Measurements from ENCODE around the gene KRTAP2-2. TPM values are rescaled to one million over a fixed set of nuclear protein-coding genes. Genes with fewer than 3 reads are reported as not detected.

The KRTAP2-2 gene
- total RNA-seq, 1 donor from 2014 or later: not detected

DNA sequence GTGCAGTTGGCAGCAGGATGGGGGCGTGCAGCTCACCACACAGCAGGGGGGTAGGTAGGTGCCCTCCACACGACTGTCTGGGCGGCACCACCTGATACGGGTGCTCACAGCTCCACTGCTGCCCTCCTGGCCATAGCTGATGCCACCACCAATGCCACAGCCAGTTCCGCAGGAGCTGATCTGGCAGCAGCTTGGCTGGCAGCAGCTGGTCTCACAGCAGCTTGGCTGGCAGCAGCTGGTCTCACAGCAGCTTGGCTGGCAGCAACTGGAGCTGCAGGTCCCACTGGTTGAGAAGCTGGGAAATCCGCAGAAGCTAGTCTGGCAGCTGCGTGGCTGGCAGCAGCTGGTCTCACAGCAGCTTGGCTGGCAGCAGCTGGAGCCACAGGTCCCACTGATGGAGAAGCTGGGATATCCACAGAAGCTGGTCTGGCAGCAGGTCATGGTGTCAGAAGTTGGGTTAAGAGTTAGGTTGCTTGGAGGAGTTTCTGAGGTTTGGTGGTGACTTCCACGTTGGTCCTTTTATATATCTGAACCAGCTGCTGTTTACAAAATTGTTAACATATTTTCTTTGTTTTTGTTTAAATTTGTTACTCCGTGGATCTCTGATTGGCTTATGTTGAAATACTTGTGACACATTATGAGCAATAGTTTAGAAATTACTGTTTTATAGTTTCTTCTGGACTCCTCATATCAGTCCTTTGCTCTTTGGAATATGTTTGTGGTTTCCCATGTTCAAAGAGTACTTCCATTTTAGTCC, 28.1 kb downstream of the KRTAP2-2 start, which contains the start of gene KRTAP1-5:
TSS of gene KRTAP1-5 (minus strand) at position 494 of the 757 bp plus-strand sequence. CDS start at position 441, 53 bp downstream.
- DNase-seq (ENCODE audit: low spot score): no peak
- no peak for ATAC-seq

DNA sequence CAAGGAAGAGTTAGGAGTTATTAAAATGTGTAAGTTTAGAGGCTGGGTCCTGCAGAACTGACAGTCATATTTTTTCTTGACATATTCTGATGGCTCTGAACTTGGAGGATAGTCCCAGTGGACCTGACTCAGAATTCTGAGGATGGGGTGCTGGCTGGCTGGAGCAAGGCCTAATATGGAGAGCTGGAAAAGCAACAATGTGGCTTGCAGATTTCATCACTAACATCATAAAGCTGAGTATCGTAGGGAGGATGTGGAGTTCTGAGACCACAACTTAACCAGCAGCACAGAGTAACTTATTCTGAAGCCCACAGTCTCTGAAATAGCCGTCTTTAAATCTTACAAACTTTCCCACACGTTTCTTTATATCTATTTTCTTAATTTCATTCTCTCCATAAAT, 30.3 kb downstream of the KRTAP2-2 start:
- ATAC-seq (no peak), DNase-seq (ENCODE audit: low spot score) (no peak)

- ATAC-seq (no peak), DNase-seq (ENCODE audit: low spot score) (no peak)
Observed at GRCh38 chr17:41020336-41020735, 34.7 kb downstream of the KRTAP2-2 start.

- DNase-seq (ENCODE audit: low spot score): no peak
- ATAC-seq: no peak
Observed at GRCh38 chr17:41019415-41019814, 35.6 kb downstream of the KRTAP2-2 start.

- DNase-seq (ENCODE audit: low spot score) (no peak), ATAC-seq (no peak)
Observed at GRCh38 chr17:41018541-41018940, 36.5 kb downstream of the KRTAP2-2 start.

GRCh38 chr17:41016578-41017215, 38.3 kb downstream of the KRTAP2-2 start:
- DNase-seq (ENCODE audit: low spot score) (no peak), ATAC-seq (no peak)

DNA sequence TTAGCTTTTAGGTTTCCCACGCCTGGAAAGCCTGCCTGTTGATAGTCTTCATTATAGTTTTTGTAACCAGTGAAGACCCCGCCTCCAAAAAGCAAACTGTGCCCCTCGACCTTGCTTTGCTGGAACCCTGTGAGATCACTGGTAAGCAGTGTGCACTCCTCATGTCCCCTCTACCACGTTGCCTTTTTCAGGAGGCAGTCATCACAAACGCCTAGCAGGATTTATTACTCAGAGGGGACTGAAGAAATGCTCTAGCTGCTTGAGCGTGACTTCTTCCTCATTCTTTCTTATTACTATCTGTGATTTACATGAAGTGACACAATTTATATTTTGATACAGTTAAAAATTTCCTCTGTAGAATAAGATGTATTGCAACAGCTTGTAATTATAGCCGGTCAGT, 39.6 kb downstream of the KRTAP2-2 start:
- ATAC-seq: no peak
- no peak for DNase-seq (ENCODE audit: low spot score)

GRCh38 chr17:41013606-41014005, 41.4 kb downstream of the KRTAP2-2 start:
- no peak for ATAC-seq
- DNase-seq (ENCODE audit: low spot score): no peak

DNA sequence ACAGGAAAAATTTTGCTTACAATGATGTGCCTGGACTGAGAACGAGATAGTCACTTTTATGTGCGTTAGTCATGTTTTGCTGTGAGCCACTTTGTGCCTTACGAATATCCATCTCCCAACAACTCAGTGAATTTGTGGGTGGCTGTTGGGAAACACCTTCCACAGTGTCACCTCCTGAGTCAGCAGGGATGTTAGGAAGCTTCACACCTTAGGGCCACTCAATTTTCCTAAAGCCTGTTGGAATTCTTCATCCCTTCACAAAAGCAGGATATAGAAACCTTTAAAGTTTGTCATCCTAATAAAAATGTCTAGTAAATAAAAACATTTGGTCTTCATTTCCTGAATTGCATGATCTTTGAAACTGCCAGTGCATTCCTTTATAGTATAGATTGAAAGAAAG, 41.8 kb downstream of the KRTAP2-2 start:
- DNase-seq (ENCODE audit: low spot score): no peak
- ATAC-seq: no peak

DNA sequence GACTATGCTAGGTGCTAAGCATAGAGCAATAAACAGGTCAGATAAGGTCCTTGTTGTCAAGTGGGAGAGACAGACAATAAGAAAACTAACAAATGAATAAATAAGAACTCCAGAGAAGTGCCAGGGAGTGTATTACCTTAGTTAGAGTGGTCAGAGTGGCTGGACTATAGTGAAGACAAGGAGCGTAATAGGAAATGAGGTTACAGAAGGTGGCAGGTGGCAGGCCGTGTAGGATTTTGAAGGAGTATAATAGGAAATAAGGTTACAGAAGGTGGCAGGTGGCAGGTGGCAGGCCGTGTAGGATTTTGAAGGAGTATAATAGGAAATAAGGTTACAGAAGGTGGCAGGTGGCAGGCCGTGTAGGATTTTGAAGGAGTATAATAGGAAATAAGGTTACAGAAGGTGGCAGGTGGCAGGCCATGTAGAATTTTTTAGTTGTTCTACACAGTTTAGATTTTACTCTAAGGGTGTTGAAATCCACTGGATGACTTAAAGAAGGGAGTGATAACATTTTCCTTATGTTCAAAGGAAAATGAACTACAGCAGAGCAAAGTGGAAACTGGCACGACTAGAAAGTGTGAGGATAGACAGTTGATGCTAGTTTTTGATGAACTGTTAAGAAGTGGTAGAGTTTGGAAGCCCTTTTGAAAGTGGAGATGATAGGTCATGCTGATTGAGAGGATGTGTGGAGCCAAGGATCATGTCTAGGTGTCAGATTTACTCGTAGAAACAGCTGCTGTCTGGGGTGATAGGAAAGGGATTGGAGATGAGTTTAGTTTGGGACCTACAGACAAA, 42.5 kb downstream of the KRTAP2-2 start:
- DNase-seq (ENCODE audit: low spot score) (no peak), ATAC-seq (no peak)

- ATAC-seq: no peak
- no peak for DNase-seq (ENCODE audit: low spot score)
Observed at GRCh38 chr17:41010441-41010840, 44.6 kb downstream of the KRTAP2-2 start.

- DNase-seq (ENCODE audit: low spot score): no peak
- no peak for ATAC-seq
Observed at GRCh38 chr17:41009936-41010335, 45.1 kb downstream of the KRTAP2-2 start.

DNA sequence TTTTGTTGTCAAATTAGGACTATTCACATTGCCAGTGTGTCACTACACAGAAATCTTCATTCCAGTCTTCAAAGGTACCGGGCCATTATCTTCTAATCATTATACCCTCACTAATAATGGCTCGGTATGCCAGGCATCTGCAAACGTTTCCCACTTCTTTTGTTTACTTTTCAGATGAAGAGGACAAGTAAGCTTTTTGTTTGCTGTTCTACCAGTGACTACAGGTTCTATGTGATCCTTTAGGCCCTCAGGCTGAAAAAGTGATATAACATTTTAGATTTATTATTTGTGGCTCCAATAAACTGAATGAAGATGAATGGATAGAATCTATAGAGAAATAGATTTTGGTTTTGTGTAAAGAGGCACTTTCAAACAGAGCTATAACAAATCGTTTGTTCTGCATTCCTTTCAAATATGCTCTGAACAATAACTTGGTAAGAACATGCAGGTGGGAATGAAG, 45.7 kb downstream of the KRTAP2-2 start:
- no peak for ATAC-seq

DNA sequence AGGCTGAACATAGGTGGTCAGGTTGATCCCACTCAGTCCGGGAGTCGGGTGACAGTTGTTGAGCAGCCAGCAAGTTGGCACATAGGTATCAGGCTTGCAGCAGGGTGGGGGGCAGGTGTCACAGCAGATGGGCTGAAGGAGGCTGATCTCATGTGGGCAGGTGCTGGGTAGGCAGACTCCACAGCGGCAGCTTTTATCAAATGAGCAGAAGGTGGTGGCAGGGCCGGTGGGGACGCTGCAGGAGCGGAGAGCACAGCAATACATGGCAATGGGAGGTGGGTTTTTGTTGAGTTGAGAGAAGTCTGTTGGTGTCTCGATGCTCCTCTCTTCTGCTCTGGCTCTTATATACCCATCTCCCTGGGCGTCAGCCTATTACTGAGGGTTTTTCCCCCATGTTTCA, 46.2 kb downstream of the KRTAP2-2 start, which contains the start of gene KRTAP3-1:
TSS of gene KRTAP3-1 (minus strand) at position 318 of the 400 bp plus-strand sequence. CDS start at position 264, 54 bp downstream.
- DNase-seq (ENCODE audit: low spot score): no peak
- no peak for ATAC-seq

More for the DNA sequence above, 45.7 kb downstream of the KRTAP2-2 start:
- DNase-seq (ENCODE audit: low spot score): no peak

Other genes starting within 250 kb of the KRTAP2-2 start
- gene KRT10, start 232.6 kb downstream of the KRTAP2-2 start, total RNA-seq: 12.2 TPM
- not detected for gene KRT12, start 188.0 kb downstream of the KRTAP2-2 start, total RNA-seq
- gene KRT20, start 170.0 kb downstream of the KRTAP2-2 start, total RNA-seq: 0.40 TPM
- gene KRT23, start 117.6 kb downstream of the KRTAP2-2 start, total RNA-seq: 0.13 TPM
- not detected for gene KRT39, start 88.3 kb downstream of the KRTAP2-2 start, total RNA-seq
- not detected for gene KRT40, start 70.9 kb downstream of the KRTAP2-2 start, total RNA-seq
- not detected for gene KRTAP3-3, start 61.1 kb downstream of the KRTAP2-2 start, total RNA-seq
- not detected for gene KRTAP3-2, start 55.3 kb downstream of the KRTAP2-2 start, total RNA-seq
- gene KRTAP3-1, start 46.1 kb downstream of the KRTAP2-2 start, total RNA-seq: not detected
- not detected for gene KRTAP1-5, start 28.0 kb downstream of the KRTAP2-2 start, total RNA-seq
- not detected for gene KRTAP1-4, start 25.0 kb downstream of the KRTAP2-2 start, total RNA-seq
- not detected for gene KRTAP1-3, start 20.4 kb downstream of the KRTAP2-2 start, total RNA-seq
- not detected for gene KRTAP1-1, start 13.8 kb downstream of the KRTAP2-2 start, total RNA-seq
- not detected for gene KRTAP2-1, start 7.9 kb downstream of the KRTAP2-2 start, total RNA-seq
- gene KRTAP2-3, start 4.9 kb upstream of the KRTAP2-2 start, total RNA-seq: not detected
- gene KRTAP2-4, start 10.6 kb upstream of the KRTAP2-2 start, total RNA-seq: not detected
- not detected for gene KRTAP4-7, start 28.9 kb upstream of the KRTAP2-2 start, total RNA-seq
- gene KRTAP4-8, start 42.9 kb upstream of the KRTAP2-2 start, total RNA-seq: not detected
- not detected for gene KRTAP4-16, start 47.0 kb upstream of the KRTAP2-2 start, total RNA-seq
- not detected for gene KRTAP4-9, start 50.2 kb upstream of the KRTAP2-2 start, total RNA-seq
- gene KRTAP4-11, start 63.1 kb upstream of the KRTAP2-2 start, total RNA-seq: not detected
- not detected for gene KRTAP4-12, start 69.0 kb upstream of the KRTAP2-2 start, total RNA-seq
- not detected for gene KRTAP4-6, start 85.3 kb upstream of the KRTAP2-2 start, total RNA-seq
- gene KRTAP4-5, start 94.6 kb upstream of the KRTAP2-2 start, total RNA-seq: not detected
- not detected for gene KRTAP4-4, start 105.5 kb upstream of the KRTAP2-2 start, total RNA-seq
- not detected for gene KRTAP4-3, start 113.0 kb upstream of the KRTAP2-2 start, total RNA-seq
- not detected for gene KRTAP4-2, start 123.0 kb upstream of the KRTAP2-2 start, total RNA-seq
- gene KRTAP4-1, start 129.7 kb upstream of the KRTAP2-2 start, total RNA-seq: not detected
- not detected for gene KRTAP9-1, start 134.7 kb upstream of the KRTAP2-2 start, total RNA-seq
- gene KRTAP9-2, start 171.4 kb upstream of the KRTAP2-2 start, total RNA-seq: not detected
- gene KRTAP9-3, start 177.2 kb upstream of the KRTAP2-2 start, total RNA-seq: not detected
- gene KRTAP9-8, start 182.8 kb upstream of the KRTAP2-2 start, total RNA-seq: not detected
- gene KRTAP9-4, start 194.5 kb upstream of the KRTAP2-2 start, total RNA-seq: not detected
- gene KRTAP9-9, start 200.2 kb upstream of the KRTAP2-2 start, total RNA-seq: not detected
- not detected for gene KRTAP9-6, start 210.1 kb upstream of the KRTAP2-2 start, total RNA-seq
- gene KRTAP9-7, start 220.5 kb upstream of the KRTAP2-2 start, total RNA-seq: not detected
- gene KRTAP29-1, start 247.6 kb upstream of the KRTAP2-2 start, total RNA-seq: not detected